ENCODE results near the gene MOV10.
"Not testable (repeated sequence)": the region's sequence is repeated elsewhere in the genome, so short reads cannot be mapped to it uniquely, and the experiment has no call there.

The MOV10 gene

GRCh38 chr1:112674440-112674985, at the start of gene MOV10:
Gene MOV10 (plus strand): TSS chr1:112674659. CDS start chr1:112674913, 254 bp downstream.
- DNase-seq: peak; percentile 33 to 81 (median 56)

- DNase-seq: no peak
These were observed 48.8 kb upstream of the MOV10 start for GRCh38 chr1:112625696-112626095.

GRCh38 chr1:112626193-112626592, 48.3 kb upstream of the MOV10 start:
- no peak for DNase-seq

GRCh38 chr1:112626887-112627286, 47.6 kb upstream of the MOV10 start:
- no peak for DNase-seq

- no peak for DNase-seq
These were observed 45.9 kb upstream of the MOV10 start for GRCh38 chr1:112628516-112628915.

GRCh38 chr1:112629256-112629655, 45.2 kb upstream of the MOV10 start:
- DNase-seq: no peak

- DNase-seq: no peak
These were observed 40.8 kb upstream of the MOV10 start for GRCh38 chr1:112633628-112634027.

- DNase-seq: no peak
These were observed 40.1 kb upstream of the MOV10 start for GRCh38 chr1:112634367-112634766.

GRCh38 chr1:112636056-112636455, 38.4 kb upstream of the MOV10 start:
- no peak for DNase-seq

- DNase-seq: no peak
These were observed 37.7 kb upstream of the MOV10 start for GRCh38 chr1:112636597-112637253.

GRCh38 chr1:112637254-112638109, 37.0 kb upstream of the MOV10 start:
- no peak for DNase-seq

- DNase-seq: no peak
These were observed 36.4 kb upstream of the MOV10 start for GRCh38 chr1:112638110-112638428.

- not testable (repeated sequence) for DNase-seq
These were observed 34.0 kb upstream of the MOV10 start for GRCh38 chr1:112640437-112640836.

GRCh38 chr1:112643080-112643479, 31.4 kb upstream of the MOV10 start:
- DNase-seq: no peak

GRCh38 chr1:112646225-112646624, 28.2 kb upstream of the MOV10 start:
- DNase-seq: no peak

GRCh38 chr1:112651205-112651604, 23.3 kb upstream of the MOV10 start:
- no peak for DNase-seq

- no peak for DNase-seq
These were observed 8.6 kb upstream of the MOV10 start for GRCh38 chr1:112665857-112666256.

GRCh38 chr1:112666946-112667345, 7.5 kb upstream of the MOV10 start:
- no peak for DNase-seq

GRCh38 chr1:112672009-112672408, 2.5 kb upstream of the MOV10 start:
- no peak for DNase-seq

- DNase-seq: no peak
These were observed 1.6 kb upstream of the MOV10 start for GRCh38 chr1:112672842-112673241.

GRCh38 chr1:112673592-112674439, 643 bp upstream of the MOV10 start:
- DNase-seq: peak in 3 of 6 experiments; percentile 12 to 50 (median 26)

- peak; percentile 5 to 54 (median 40) for DNase-seq
These were observed 698 bp downstream of the MOV10 start for GRCh38 chr1:112674986-112675727.

All from stimulated activated naive CD4-positive, alpha-beta T cell (primary cell).